ENCODE results near the gene GPR84. TPM values are rescaled to one million over a fixed set of nuclear protein-coding genes. Genes with fewer than 3 reads are reported as not detected.

GPR84 gene
- total and polyA plus RNA-seq, 2 experiments from 2014 or later: not detected

DNA sequence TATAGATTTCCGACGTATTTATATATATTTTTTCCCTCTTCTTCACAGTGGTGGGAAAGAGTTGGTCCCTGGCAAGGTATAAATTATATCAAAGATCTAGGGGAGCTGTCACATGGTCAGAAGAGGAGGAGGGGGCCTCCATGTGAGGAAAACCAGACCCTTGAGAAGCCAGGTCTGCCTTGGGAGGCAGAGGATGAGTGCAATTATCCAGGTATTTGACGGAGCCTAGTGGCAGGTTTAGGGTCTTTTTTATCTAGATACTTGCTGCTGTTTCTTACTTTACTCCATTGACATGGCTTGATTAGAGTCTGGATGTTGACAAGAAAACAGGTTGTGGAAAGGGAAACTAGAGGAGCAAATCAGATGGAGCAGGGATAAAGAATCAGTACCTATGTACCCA is 33.8 kb downstream of the GPR84 start:
- H2AFZ ChIP-seq: no peak overlapping the region
- H3K4me1 ChIP-seq (ENCODE audit: insufficient read depth): peaks cover 27% of the 10 kb centered on the region
- H3K4me2 ChIP-seq: 0 out of 2 replicates have a peak overlapping the region, but pooled peaks have one; percentile 14
- peaks cover 17% of the 10 kb centered on the region for H3K79me2 ChIP-seq (replicated peaks; ENCODE audit: insufficient read depth)
- peaks cover 26% of the 10 kb centered on the region for H3K4me1 Mint-ChIP-seq
- peaks cover 4% of the 10 kb centered on the region for H3K27me3 Mint-ChIP-seq (ENCODE audit: insufficient read depth, low read depth, poor library complexity)
- TF ChIP-seq POLR2AphosphoS5 (IDR thresholded peaks at IDR 0.05; ENCODE audit: low read depth) (no peak), JUNB (IDR thresholded peaks at IDR 0.05; ENCODE audit: unreplicated experiment) (no peak), EZH2 (IDR thresholded peaks at IDR 0.05; ENCODE audit: low read depth, unreplicated experiment) (no peak), ZNF331 (CRISPR knock-in tag; IDR thresholded peaks at IDR 0.05; ENCODE audit: low read depth) (no peak), ZNF114 (CRISPR knock-in tag; IDR thresholded peaks at IDR 0.05) (no peak)
- TF ChIP-seq, protein P1, sequence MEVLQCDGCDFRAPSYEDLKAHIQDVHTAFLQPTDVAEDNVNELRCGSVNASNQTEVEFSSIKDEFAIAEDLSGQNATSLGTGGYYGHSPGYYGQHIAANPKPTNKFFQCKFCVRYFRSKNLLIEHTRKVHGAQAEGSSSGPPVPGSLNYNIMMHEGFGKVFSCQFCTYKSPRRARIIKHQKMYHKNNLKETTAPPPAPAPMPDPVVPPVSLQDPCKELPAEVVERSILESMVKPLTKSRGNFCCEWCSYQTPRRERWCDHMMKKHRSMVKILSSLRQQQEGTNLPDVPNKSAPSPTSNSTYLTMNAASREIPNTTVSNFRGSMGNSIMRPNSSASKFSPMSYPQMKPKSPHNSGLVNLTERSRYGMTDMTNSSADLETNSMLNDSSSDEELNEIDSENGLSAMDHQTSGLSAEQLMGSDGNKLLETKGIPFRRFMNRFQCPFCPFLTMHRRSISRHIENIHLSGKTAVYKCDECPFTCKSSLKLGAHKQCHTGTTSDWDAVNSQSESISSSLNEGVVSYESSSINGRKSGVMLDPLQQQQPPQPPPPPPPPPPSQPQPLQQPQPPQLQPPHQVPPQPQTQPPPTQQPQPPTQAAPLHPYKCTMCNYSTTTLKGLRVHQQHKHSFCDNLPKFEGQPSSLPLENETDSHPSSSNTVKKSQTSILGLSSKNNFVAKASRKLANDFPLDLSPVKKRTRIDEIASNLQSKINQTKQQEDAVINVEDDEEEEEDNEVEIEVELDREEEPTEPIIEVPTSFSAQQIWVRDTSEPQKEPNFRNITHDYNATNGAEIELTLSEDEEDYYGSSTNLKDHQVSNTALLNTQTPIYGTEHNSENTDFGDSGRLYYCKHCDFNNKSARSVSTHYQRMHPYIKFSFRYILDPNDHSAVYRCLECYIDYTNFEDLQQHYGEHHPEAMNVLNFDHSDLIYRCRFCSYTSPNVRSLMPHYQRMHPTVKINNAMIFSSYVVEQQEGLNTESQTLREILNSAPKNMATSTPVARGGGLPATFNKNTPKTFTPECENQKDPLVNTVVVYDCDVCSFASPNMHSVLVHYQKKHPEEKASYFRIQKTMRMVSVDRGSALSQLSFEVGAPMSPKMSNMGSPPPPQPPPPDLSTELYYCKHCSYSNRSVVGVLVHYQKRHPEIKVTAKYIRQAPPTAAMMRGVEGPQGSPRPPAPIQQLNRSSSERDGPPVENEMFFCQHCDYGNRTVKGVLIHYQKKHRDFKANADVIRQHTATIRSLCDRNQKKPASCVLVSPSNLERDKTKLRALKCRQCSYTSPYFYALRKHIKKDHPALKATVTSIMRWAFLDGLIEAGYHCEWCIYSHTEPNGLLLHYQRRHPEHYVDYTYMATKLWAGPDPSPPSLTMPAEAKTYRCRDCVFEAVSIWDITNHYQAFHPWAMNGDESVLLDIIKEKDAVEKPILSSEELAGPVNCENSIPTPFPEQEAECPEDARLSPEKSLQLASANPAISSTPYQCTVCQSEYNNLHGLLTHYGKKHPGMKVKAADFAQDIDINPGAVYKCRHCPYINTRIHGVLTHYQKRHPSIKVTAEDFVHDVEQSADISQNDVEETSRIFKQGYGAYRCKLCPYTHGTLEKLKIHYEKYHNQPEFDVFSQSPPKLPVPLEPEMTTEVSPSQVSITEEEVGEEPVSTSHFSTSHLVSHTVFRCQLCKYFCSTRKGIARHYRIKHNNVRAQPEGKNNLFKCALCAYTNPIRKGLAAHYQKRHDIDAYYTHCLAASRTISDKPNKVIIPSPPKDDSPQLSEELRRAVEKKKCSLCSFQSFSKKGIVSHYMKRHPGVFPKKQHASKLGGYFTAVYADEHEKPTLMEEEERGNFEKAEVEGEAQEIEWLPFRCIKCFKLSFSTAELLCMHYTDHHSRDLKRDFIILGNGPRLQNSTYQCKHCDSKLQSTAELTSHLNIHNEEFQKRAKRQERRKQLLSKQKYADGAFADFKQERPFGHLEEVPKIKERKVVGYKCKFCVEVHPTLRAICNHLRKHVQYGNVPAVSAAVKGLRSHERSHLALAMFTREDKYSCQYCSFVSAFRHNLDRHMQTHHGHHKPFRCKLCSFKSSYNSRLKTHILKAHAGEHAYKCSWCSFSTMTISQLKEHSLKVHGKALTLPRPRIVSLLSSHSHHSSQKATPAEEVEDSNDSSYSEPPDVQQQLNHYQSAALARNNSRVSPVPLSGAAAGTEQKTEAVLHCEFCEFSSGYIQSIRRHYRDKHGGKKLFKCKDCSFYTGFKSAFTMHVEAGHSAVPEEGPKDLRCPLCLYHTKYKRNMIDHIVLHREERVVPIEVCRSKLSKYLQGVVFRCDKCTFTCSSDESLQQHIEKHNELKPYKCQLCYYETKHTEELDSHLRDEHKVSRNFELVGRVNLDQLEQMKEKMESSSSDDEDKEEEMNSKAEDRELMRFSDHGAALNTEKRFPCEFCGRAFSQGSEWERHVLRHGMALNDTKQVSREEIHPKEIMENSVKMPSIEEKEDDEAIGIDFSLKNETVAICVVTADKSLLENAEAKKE (CRISPR knock-in tag; IDR thresholded peaks at IDR 0.05): no peak
- TF ChIP-seq, protein P2, sequence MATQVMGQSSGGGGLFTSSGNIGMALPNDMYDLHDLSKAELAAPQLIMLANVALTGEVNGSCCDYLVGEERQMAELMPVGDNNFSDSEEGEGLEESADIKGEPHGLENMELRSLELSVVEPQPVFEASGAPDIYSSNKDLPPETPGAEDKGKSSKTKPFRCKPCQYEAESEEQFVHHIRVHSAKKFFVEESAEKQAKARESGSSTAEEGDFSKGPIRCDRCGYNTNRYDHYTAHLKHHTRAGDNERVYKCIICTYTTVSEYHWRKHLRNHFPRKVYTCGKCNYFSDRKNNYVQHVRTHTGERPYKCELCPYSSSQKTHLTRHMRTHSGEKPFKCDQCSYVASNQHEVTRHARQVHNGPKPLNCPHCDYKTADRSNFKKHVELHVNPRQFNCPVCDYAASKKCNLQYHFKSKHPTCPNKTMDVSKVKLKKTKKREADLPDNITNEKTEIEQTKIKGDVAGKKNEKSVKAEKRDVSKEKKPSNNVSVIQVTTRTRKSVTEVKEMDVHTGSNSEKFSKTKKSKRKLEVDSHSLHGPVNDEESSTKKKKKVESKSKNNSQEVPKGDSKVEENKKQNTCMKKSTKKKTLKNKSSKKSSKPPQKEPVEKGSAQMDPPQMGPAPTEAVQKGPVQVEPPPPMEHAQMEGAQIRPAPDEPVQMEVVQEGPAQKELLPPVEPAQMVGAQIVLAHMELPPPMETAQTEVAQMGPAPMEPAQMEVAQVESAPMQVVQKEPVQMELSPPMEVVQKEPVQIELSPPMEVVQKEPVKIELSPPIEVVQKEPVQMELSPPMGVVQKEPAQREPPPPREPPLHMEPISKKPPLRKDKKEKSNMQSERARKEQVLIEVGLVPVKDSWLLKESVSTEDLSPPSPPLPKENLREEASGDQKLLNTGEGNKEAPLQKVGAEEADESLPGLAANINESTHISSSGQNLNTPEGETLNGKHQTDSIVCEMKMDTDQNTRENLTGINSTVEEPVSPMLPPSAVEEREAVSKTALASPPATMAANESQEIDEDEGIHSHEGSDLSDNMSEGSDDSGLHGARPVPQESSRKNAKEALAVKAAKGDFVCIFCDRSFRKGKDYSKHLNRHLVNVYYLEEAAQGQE (IDR thresholded peaks at IDR 0.05; ENCODE audit: unreplicated experiment): no peak
- no peak overlapping the region for H3K27ac Mint-ChIP-seq
- no peaks in the 10 kb centered on the region for H3K36me3 ChIP-seq (ENCODE audit: insufficient read depth)
- H3K27ac ChIP-seq (ENCODE audit: low read depth): no peak overlapping the region
- H3F3A ChIP-seq (replicated peaks; ENCODE audit: low read depth): peaks cover 8% of the 10 kb centered on the region
- DNase-seq (ENCODE audit: low spot score) (no peak), ATAC-seq (no peak)
- H3K36me3 Mint-ChIP-seq (ENCODE audit: low read depth): no peaks in the 10 kb centered on the region
- no peaks in the 10 kb centered on the region for H3K27me3 ChIP-seq (ENCODE audit: insufficient read depth)
- H3K9me2 ChIP-seq (ENCODE audit: insufficient read depth): no peaks in the 10 kb centered on the region
- H4K20me1 ChIP-seq (replicated peaks; ENCODE audit: insufficient read depth): no peaks in the 10 kb centered on the region
- no peak overlapping the region for H3K4me3 ChIP-seq
- H3K9me3 Mint-ChIP-seq: no peaks in the 10 kb centered on the region
- no peak overlapping the region for H3K4me3 Mint-ChIP-seq
